ENCODE results near the gene RGS19.

RGS19 gene

GRCh38 chr20:64062596-64063388 lies 16.5 kb downstream of the RGS19 start, which contains the start of gene TCEA2:
TCEA2 (plus strand) TSS chr20:64063198; CDS start chr20:64063313, 115 bp downstream.
- no peak for TF ChIP-seq CTCF (IDR thresholded peaks at IDR 0.05; ENCODE audit: low read depth, low read length)
- peak; percentile 95 for DNase-seq (ENCODE audit: low read depth, low spot score)
- in situ Hi-C loops (cut with HindIII; ENCODE audit: low sequenced_read_pairs), result no loop called here
- H3K4me3 ChIP-seq (ENCODE audit: low read depth, low read length), result peak within 1 kb of the TSS; percentile 80

GRCh38 chr20:64062276-64062595 lies 17.1 kb downstream of the RGS19 start:
- TF ChIP-seq CTCF (IDR thresholded peaks at IDR 0.05; ENCODE audit: low read depth, low read length), result no peak
- DNase-seq (ENCODE audit: low read depth, low spot score), result no peak
- in situ Hi-C loops (cut with HindIII; ENCODE audit: low sequenced_read_pairs), result no loop called here
- peak overlapping the region; percentile 80 for H3K4me3 ChIP-seq (ENCODE audit: low read depth, low read length)

- H3K4me3 ChIP-seq (ENCODE audit: low read depth, low read length), result no peak overlapping the region
- in situ Hi-C loops (cut with HindIII; ENCODE audit: low sequenced_read_pairs), result no loop called here
- DNase-seq (ENCODE audit: low read depth, low spot score), result peak; percentile 22
- TF ChIP-seq CTCF (IDR thresholded peaks at IDR 0.05; ENCODE audit: low read depth, low read length), result no peak
Measured at GRCh38 chr20:64058536-64058935, 20.8 kb downstream of the RGS19 start.

GRCh38 chr20:64057628-64058498 lies 21.5 kb downstream of the RGS19 start:
- DNase-seq (ENCODE audit: low read depth, low spot score), result peak; percentile 35
- TF ChIP-seq CTCF (IDR thresholded peaks at IDR 0.05; ENCODE audit: low read depth, low read length), result peak; percentile 95
- H3K4me3 ChIP-seq (ENCODE audit: low read depth, low read length), result no peak overlapping the region
- in situ Hi-C loops (cut with HindIII; ENCODE audit: low sequenced_read_pairs), result no loop called here

- in situ Hi-C loops (cut with HindIII; ENCODE audit: low sequenced_read_pairs), result no loop called here
- TF ChIP-seq CTCF (IDR thresholded peaks at IDR 0.05; ENCODE audit: low read depth, low read length), result no peak
- DNase-seq (ENCODE audit: low read depth, low spot score), result no peak
- H3K4me3 ChIP-seq (ENCODE audit: low read depth, low read length), result no peak overlapping the region
Measured at GRCh38 chr20:64056889-64057627, 22.3 kb downstream of the RGS19 start.

GRCh38 chr20:64056639-64056888 lies 22.8 kb downstream of the RGS19 start:
- in situ Hi-C loops (cut with HindIII; ENCODE audit: low sequenced_read_pairs), result no loop called here
- DNase-seq (ENCODE audit: low read depth, low spot score), result no peak
- H3K4me3 ChIP-seq (ENCODE audit: low read depth, low read length), result no peak overlapping the region
- TF ChIP-seq CTCF (IDR thresholded peaks at IDR 0.05; ENCODE audit: low read depth, low read length), result no peak
